GM23338 (cell line): ENCODE measurements around the gene KRTAP19-5. TPM values are rescaled to one million over a fixed set of nuclear protein-coding genes. Genes with fewer than 3 reads are reported as not detected.

Source experiments
- ATAC-seq: fragments of 200-7000 bp; cut with Tn5 transposase; 3 replicates; pipeline ENCODE4 v1.9.1; 2020
- DNase-seq: peaks from one replicate; pipeline ENCODE4 v3.0.0-alpha.2; 2015; ENCODE audit warnings: low spot score
- H2AFZ ChIP-seq: fragments of 200-600 bp; sonication (generic); 2 replicates; pipeline ENCODE4 v1.8.0; 2016; ENCODE audit warnings: antibody characterized with exemption, mild to moderate bottlenecking, moderate library complexity
- H3F3A ChIP-seq: fragments of 200-600 bp; sonication (generic); replicated peaks from 2 replicates; pipeline ENCODE4 v1.8.0; 2017; ENCODE audit warnings: antibody characterized with exemption, mixed run types, low read depth
- H3K27ac ChIP-seq: fragments of 200-600 bp; sonication (generic); 2 replicates; pipeline ENCODE4 v1.6.1; 2016; ENCODE audit warnings: low read depth
- H3K27me3 ChIP-seq: fragments of 200-600 bp; sonication (generic); 2 replicates; pipeline ENCODE4 v1.8.0; 2016; ENCODE audit warnings: mild to moderate bottlenecking, mixed run types, moderate library complexity; ENCODE audit not compliant: insufficient read depth
- H3K36me3 ChIP-seq: fragments of 200-600 bp; sonication (generic); 2 replicates; pipeline ENCODE4 v1.8.0; 2016; ENCODE audit warnings: mild to moderate bottlenecking; ENCODE audit not compliant: insufficient read depth
- H3K4me1 ChIP-seq: fragments of 200-600 bp; sonication (generic); 2 replicates; pipeline ENCODE4 v1.8.0; 2016; ENCODE audit warnings: mild to moderate bottlenecking, moderate library complexity; ENCODE audit not compliant: insufficient read depth
- H3K4me2 ChIP-seq: fragments of 200-600 bp; sonication (generic); 2 replicates; pipeline ENCODE4 v1.7.1; 2017; ENCODE audit warnings: mixed run types
- H3K4me3 ChIP-seq: fragments of 200-600 bp; sonication (generic); 2 replicates; pipeline ENCODE4 v1.6.1; 2016; ENCODE audit warnings: mixed run types
- H3K79me2 ChIP-seq: fragments of 200-600 bp; sonication (generic); replicated peaks from 2 replicates; pipeline ENCODE4 v1.8.0; 2017; ENCODE audit warnings: mild to moderate bottlenecking; ENCODE audit not compliant: insufficient read depth
- H3K9me2 ChIP-seq: fragments of 200-600 bp; sonication (generic); 2 replicates; pipeline ENCODE4 v1.8.0; 2017; ENCODE audit not compliant: insufficient read depth
- H4K20me1 ChIP-seq: fragments of 200-600 bp; sonication (generic); replicated peaks from 2 replicates; pipeline ENCODE4 v1.8.0; 2017; ENCODE audit warnings: mild to moderate bottlenecking; ENCODE audit not compliant: insufficient read depth
- H3K27ac Mint-ChIP-seq: 2 replicates; pipeline ENCODE4 v1.8.0; 2020; ENCODE audit warnings: inconsistent platforms, mild to moderate bottlenecking, moderate library complexity, mixed read lengths
- H3K27me3 Mint-ChIP-seq: 3 replicates; pipeline ENCODE4 v1.8.0; 2022; ENCODE audit warnings: low read depth, mild to moderate bottlenecking, moderate library complexity, mixed read lengths, inconsistent platforms; ENCODE audit not compliant: insufficient read depth, poor library complexity
- H3K36me3 Mint-ChIP-seq: 3 replicates; pipeline ENCODE4 v1.8.0; 2021; ENCODE audit warnings: low read depth, mild to moderate bottlenecking, inconsistent platforms, moderate library complexity, mixed read lengths
- H3K4me1 Mint-ChIP-seq: 3 replicates; pipeline ENCODE4 v1.8.0; 2020; ENCODE audit warnings: mild to moderate bottlenecking, inconsistent platforms, mixed read lengths
- H3K4me3 Mint-ChIP-seq: 3 replicates; pipeline ENCODE4 v1.8.0; 2021; ENCODE audit warnings: moderate library complexity, mild to moderate bottlenecking, inconsistent platforms, mixed read lengths
- H3K9me3 Mint-ChIP-seq: 3 replicates; pipeline ENCODE4 v1.8.0; 2020; ENCODE audit warnings: moderate library complexity, mild to moderate bottlenecking, inconsistent platforms, mixed read lengths
- ETS1 ChIP-seq: IDR thresholded peaks from 2 replicates; pipeline ENCODE4 v1.6.1; 2016; ENCODE audit warnings: antibody characterized with exemption
- EZH2 ChIP-seq: fragments of 200-600 bp; sonication (generic); IDR thresholded peaks from one replicate; pipeline ENCODE4 v1.8.0; 2017; ENCODE audit warnings: antibody characterized with exemption, mild to moderate bottlenecking, low read depth; ENCODE audit not compliant: unreplicated experiment
- EZH2phosphoT487 ChIP-seq: fragments of 200-600 bp; sonication (generic); IDR thresholded peaks from one replicate; pipeline ENCODE4 v1.8.1; 2018; ENCODE audit warnings: antibody characterized with exemption; ENCODE audit not compliant: unreplicated experiment
- JUNB ChIP-seq: IDR thresholded peaks from one replicate; pipeline ENCODE4 v1.6.1; 2016; ENCODE audit warnings: antibody characterized with exemption; ENCODE audit not compliant: unreplicated experiment
- NANOG ChIP-seq: IDR thresholded peaks from 2 replicates; pipeline ENCODE4 v1.6.1; 2016; ENCODE audit warnings: antibody characterized with exemption, borderline replicate concordance
- POLR2AphosphoS5 ChIP-seq: IDR thresholded peaks from 2 replicates; pipeline ENCODE4 v1.6.1; 2016; ENCODE audit warnings: antibody characterized with exemption, low read depth
- STAT1 ChIP-seq: IDR thresholded peaks from one replicate; pipeline ENCODE4 v1.6.1; 2016; ENCODE audit warnings: antibody characterized with exemption; ENCODE audit not compliant: unreplicated experiment
- ZNF114 ChIP-seq: fragments of 250-450 bp; sonication (Bioruptor Pico); IDR thresholded peaks from 2 replicates; pipeline ENCODE4 v1.5.0; 2020; ENCODE audit warnings: mild to moderate bottlenecking, moderate library complexity
- ZNF331 ChIP-seq: fragments of 250-450 bp; sonication (Bioruptor Pico); IDR thresholded peaks from 2 replicates; pipeline ENCODE4 v1.5.0; 2020; ENCODE audit warnings: low read depth, mild to moderate bottlenecking, moderate library complexity
- ZNF462 ChIP-seq: fragments of 250-450 bp; sonication (Bioruptor Pico); IDR thresholded peaks from 2 replicates; pipeline ENCODE4 v1.5.0; 2020; ENCODE audit warnings: mild to moderate bottlenecking, moderate library complexity
- polyA plus RNA-seq: library from polyadenylated mRNA; unstranded; fragments of >200 nt; fragmentation: Nextera tagmentation; extraction: Ambion mirVana; gene quantifications from 2 replicates; pipeline ENCODE4 v1.2.1, GENCODE V29; 2016
- total RNA-seq: library from RNA; depleted of rRNA; stranded (reverse); fragments of >200 nt; shearing (Covaris generic); gene quantifications from 2 replicates; pipeline ENCODE4 v1.2.3, GENCODE V29; 2014

The KRTAP19-5 gene
- total and polyA plus RNA-seq, 2 experiments from 2014 or later = not detected

- H3K4me1 Mint-ChIP-seq = no peaks in the 10 kb centered on the region
- H3K27ac ChIP-seq = no peak within 1 kb of the TSS
- no peaks in the 10 kb centered on the region for H3K27me3 Mint-ChIP-seq
- H4K20me1 ChIP-seq = no peaks in the 10 kb centered on the region
- H3F3A ChIP-seq = no peaks in the 10 kb centered on the region
- H3K4me3 ChIP-seq = no peak within 1 kb of the TSS
- DNase-seq (no peak), ATAC-seq (no peak)
- no peaks in the 10 kb centered on the region for H3K27me3 ChIP-seq
- TF ChIP-seq JUNB (no peak), STAT1 (no peak), EZH2phosphoT487 (no peak), ZNF331 (CRISPR knock-in tag) (no peak), NANOG (no peak), ZNF114 (CRISPR knock-in tag) (no peak), POLR2AphosphoS5 (no peak), ETS1 (no peak), ZNF462 (CRISPR knock-in tag) (no peak), EZH2 (no peak)
- no peak within 1 kb of the TSS for H2AFZ ChIP-seq
- no peaks in the 10 kb centered on the region for H3K79me2 ChIP-seq
- H3K9me3 Mint-ChIP-seq = peaks cover 42% of the 10 kb centered on the region
- no peaks in the 10 kb centered on the region for H3K9me2 ChIP-seq
- H3K36me3 ChIP-seq = no peaks in the 10 kb centered on the region
- H3K27ac Mint-ChIP-seq = no peak within 1 kb of the TSS
- H3K36me3 Mint-ChIP-seq = peaks cover 27% of the 10 kb centered on the region; the same call in 2 of the 3 replicates
- H3K4me2 ChIP-seq = no peak within 1 kb of the TSS
- H3K4me1 ChIP-seq = no peaks in the 10 kb centered on the region
- H3K4me3 Mint-ChIP-seq = no peak within 1 kb of the TSS
Observed at GRCh38 chr21:30487336-30487735, 14.6 kb downstream of the KRTAP19-5 start, which contains the start of gene KRTAP19-2. Gene KRTAP19-2 (minus strand): TSS chr21:30487436. CDS start chr21:30487348, 88 bp downstream.
